ENCODE measurements around the gene TRPM4.
"Not testable (repeated sequence)": the region's sequence is repeated elsewhere in the genome, so short reads cannot be mapped to it uniquely, and the experiment has no call there.

Gene TRPM4

DNA sequence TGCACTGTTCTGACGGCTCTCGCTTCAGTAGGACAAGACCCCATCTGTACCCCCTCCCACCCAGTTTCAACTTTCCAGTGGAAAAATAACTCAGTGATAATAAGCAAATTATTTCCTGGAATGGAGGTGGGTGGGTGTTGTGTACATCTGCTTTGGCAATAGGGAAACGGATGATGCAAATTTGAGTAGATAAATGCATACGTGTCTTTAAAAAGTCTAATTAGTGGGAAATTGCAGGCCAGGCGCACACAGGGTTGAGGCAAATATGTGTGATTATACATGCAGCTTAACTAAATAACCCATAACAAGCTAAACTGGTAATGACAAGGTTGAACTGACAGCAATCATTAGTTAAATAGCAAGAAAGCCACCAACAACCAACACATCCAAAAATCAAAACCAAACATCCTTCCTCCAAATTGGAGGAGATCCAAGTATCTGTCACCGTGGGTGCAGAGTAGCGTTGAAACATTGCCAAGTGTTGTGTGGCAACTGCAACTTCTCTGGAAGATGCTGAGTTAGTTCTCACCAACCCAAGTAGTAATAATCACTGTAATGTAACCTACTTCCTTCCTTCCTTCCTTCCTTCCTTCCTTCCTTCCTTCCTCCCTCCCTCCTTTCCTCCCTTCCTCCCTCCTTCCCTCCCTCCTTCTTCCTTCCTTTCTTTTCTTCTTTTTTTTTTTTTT is 54.6 kb downstream of the TRPM4 start:
- no CpG with 5 or more reads among the region's 7 CpGs for WGBS (ENCODE audit: insufficient coverage, insufficient read length)
- no peak overlapping the region for H3K27ac ChIP-seq (ENCODE audit: low read length)
- no peak for DNase-seq (ENCODE audit: low read depth, low spot score)
- no peaks in the 10 kb centered on the region for H3K27me3 ChIP-seq (ENCODE audit: control insufficient read depth, insufficient read depth, low read length)
- H3K36me3 ChIP-seq (ENCODE audit: control insufficient read depth, insufficient read depth, low read length), result no peaks in the 10 kb centered on the region
- H3K9me3 ChIP-seq (ENCODE audit: control insufficient read depth, insufficient read depth, low read length), result no peaks in the 10 kb centered on the region
- H3K4me3 ChIP-seq (ENCODE audit: low read length), result no peak overlapping the region
- H3K4me1 ChIP-seq (ENCODE audit: control insufficient read depth, insufficient read depth, low read length), result 0 out of 2 replicates have a peak, but pooled peaks cover 1% of the 10 kb centered on the region

DNA sequence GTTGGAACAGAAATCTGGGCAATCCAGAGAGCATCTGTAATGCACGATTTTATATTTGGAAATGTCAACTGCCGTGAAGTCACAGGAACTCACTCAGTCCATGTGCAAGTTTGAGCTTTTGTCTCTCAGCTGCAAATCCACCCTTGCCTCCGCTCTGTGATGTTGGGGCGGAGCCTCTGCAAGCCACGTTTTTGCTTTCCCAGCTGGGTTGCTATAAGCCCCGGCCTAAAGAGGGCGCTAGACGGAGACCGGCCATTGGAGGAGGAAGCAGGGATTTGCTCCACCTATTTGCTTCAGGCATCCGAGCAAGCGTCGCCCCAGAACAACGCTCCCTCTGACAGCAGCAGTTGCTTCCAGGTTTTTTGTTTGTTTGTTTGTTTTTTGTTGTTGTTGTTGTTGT is 56.2 kb downstream of the TRPM4 start:
- no peak for DNase-seq (ENCODE audit: low read depth, low spot score)
- no CpG with 5 or more reads among the region's 13 CpGs for WGBS (ENCODE audit: insufficient coverage, insufficient read length)

DNA sequence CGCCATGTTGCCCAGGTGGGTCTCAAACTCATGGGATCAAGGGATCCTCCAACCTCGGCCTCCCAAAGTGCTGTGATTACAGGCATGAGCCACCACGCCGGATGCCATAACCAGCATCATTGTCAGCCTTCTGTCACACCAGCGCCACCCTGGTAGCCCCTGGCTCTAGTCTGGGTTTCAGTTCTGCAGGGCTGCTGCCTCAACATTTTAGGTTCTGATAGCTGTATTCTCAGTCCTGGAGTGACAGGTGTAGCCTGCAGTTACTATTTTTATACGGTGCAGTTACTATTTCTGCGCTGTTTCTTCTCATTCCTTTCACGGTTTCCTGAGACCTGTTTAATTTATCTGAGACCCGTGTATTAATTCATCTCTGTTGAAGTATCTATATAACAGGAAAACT is 57.1 kb downstream of the TRPM4 start:
- Histone ChIP-seq H3K27ac (ENCODE audit: low read length) (no peak overlapping the region), H3K27me3 (ENCODE audit: control insufficient read depth, insufficient read depth, low read length) (no peaks in the 10 kb centered on the region), H3K36me3 (ENCODE audit: control insufficient read depth, insufficient read depth, low read length) (no peaks in the 10 kb centered on the region), H3K4me1 (ENCODE audit: control insufficient read depth, insufficient read depth, low read length) (0 out of 2 replicates have a peak, but pooled peaks cover 1% of the 10 kb centered on the region), H3K4me3 (ENCODE audit: low read length) (no peak overlapping the region), H3K9me3 (ENCODE audit: control insufficient read depth, insufficient read depth, low read length) (no peaks in the 10 kb centered on the region)
- no peak for DNase-seq (ENCODE audit: low read depth, low spot score)
- no CpG with 5 or more reads among the region's 9 CpGs for WGBS (ENCODE audit: insufficient coverage, insufficient read length)

More for the DNA sequence above, 56.2 kb downstream of the TRPM4 start:
- Histone ChIP-seq H3K36me3 (ENCODE audit: control insufficient read depth, insufficient read depth, low read length) (no peaks in the 10 kb centered on the region), H3K9me3 (ENCODE audit: control insufficient read depth, insufficient read depth, low read length) (no peaks in the 10 kb centered on the region), H3K4me1 (ENCODE audit: control insufficient read depth, insufficient read depth, low read length) (0 out of 2 replicates have a peak, but pooled peaks cover 1% of the 10 kb centered on the region), H3K4me3 (ENCODE audit: low read length) (no peak overlapping the region), H3K27ac (ENCODE audit: low read length) (no peak overlapping the region), H3K27me3 (ENCODE audit: control insufficient read depth, insufficient read depth, low read length) (no peaks in the 10 kb centered on the region)

DNA sequence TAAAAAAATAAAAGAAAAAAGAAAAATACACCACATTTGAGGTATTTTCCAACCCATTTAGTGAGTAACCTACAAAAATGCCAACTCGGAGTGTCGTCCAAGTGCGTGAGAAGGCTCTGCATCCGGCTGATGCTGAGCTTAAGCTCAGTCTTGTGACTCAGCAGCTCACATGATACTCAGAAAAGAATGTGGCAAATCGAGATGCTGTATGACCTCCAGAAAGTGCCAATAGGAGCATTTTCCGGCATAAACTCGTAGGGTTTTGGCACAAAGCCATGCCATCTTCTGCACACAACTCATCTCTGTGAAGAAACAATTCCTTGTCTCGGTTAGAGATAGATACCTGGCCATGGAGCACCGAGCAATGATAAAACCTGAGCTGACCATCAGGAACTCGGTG is 58.5 kb downstream of the TRPM4 start:
- WGBS (ENCODE audit: insufficient coverage, insufficient read length), result no CpG with 5 or more reads among the region's 10 CpGs
- no peaks in the 10 kb centered on the region for H3K9me3 ChIP-seq (ENCODE audit: control insufficient read depth, insufficient read depth, low read length)
- H3K4me3 ChIP-seq (ENCODE audit: low read length), result no peak overlapping the region
- no peaks in the 10 kb centered on the region for H3K36me3 ChIP-seq (ENCODE audit: control insufficient read depth, insufficient read depth, low read length)
- H3K27ac ChIP-seq (ENCODE audit: low read length), result no peak overlapping the region
- H3K4me1 ChIP-seq (ENCODE audit: control insufficient read depth, insufficient read depth, low read length), result 0 out of 2 replicates have a peak, but pooled peaks cover 1% of the 10 kb centered on the region
- H3K27me3 ChIP-seq (ENCODE audit: control insufficient read depth, insufficient read depth, low read length), result no peaks in the 10 kb centered on the region
- DNase-seq (ENCODE audit: low read depth, low spot score), result no peak

DNA sequence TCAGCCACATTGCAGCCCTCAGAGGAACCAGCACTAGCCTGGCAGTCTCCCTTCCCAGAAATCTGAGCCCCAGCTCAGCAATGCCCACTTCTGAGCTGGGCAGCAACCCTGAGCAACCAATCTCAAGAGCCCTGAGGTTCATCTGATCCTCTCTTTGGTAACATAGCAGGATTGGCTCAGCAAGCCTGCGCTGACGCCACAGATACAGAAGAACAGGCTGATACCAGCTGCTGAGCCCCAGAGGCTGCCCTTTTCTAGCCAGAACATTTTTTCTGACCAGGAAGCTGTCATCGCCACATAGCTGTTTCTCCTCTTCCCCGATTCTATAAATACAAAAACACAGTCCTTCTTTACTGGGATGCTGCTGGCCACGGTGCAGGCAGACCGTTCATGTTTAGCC is 59.8 kb downstream of the TRPM4 start:
- H3K27me3 ChIP-seq (ENCODE audit: control insufficient read depth, insufficient read depth, low read length), result no peaks in the 10 kb centered on the region
- H3K4me3 ChIP-seq (ENCODE audit: low read length), result no peak overlapping the region
- H3K27ac ChIP-seq (ENCODE audit: low read length), result no peak overlapping the region
- H3K36me3 ChIP-seq (ENCODE audit: control insufficient read depth, insufficient read depth, low read length), result no peaks in the 10 kb centered on the region
- DNase-seq (ENCODE audit: low read depth, low spot score), result no peak
- no CpG with 5 or more reads among the region's 6 CpGs for WGBS (ENCODE audit: insufficient coverage, insufficient read length)
- H3K4me1 ChIP-seq (ENCODE audit: control insufficient read depth, insufficient read depth, low read length), result no peaks in the 10 kb centered on the region
- no peaks in the 10 kb centered on the region for H3K9me3 ChIP-seq (ENCODE audit: control insufficient read depth, insufficient read depth, low read length)

DNA sequence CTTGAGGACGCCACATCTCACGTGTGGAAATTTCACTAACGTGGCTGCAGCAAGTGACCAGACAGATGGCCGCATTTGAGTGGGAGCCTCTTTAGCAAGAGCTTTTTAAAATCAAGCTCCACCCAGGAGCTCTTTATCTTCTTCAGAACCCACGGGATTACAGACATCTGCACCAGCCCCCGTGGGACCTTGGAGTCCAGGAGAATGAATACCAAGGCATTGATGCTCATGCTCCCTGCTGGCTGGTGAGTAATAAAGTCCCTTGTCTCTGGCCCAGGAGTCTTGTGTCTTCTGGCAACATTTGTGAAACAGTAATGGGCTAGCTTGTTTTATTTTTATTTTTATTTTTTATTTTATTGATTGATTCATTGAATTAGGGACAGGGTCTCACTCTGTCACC is 64.4 kb downstream of the TRPM4 start:
- no CpG with 5 or more reads among the region's 6 CpGs for WGBS (ENCODE audit: insufficient coverage, insufficient read length)
- Histone ChIP-seq H3K27ac (ENCODE audit: low read length) (no peak overlapping the region), H3K4me3 (ENCODE audit: low read length) (no peak overlapping the region), H3K9me3 (ENCODE audit: control insufficient read depth, insufficient read depth, low read length) (no peaks in the 10 kb centered on the region), H3K27me3 (ENCODE audit: control insufficient read depth, insufficient read depth, low read length) (no peaks in the 10 kb centered on the region), H3K36me3 (ENCODE audit: control insufficient read depth, insufficient read depth, low read length) (no peaks in the 10 kb centered on the region), H3K4me1 (ENCODE audit: control insufficient read depth, insufficient read depth, low read length) (no peaks in the 10 kb centered on the region)
- no peak for DNase-seq (ENCODE audit: low read depth, low spot score)

DNA sequence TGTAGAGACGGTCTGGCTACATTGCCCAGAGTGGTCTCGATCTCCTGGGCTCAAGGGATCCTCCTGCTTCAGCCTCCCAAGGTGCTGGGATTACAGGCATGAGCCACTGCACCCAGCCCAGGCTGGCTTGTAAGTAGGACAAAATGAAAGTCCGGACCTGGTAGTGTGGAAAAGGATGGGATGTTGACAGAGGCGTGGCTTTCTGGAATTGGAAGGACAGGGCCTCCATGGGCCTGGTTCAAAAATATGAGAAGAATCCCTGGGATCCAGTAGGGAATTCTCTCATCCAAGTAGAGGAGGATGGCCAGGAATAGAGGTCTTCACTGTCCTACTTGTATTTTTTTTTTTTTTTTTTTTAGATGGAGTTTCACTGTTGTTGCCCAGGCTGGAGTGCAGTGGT is 64.9 kb downstream of the TRPM4 start:
- no peak overlapping the region for H3K4me3 ChIP-seq (ENCODE audit: low read length)
- WGBS (ENCODE audit: insufficient coverage, insufficient read length), result no CpG with 5 or more reads among the region's 4 CpGs
- H3K27me3 ChIP-seq (ENCODE audit: control insufficient read depth, insufficient read depth, low read length), result no peaks in the 10 kb centered on the region
- H3K27ac ChIP-seq (ENCODE audit: low read length), result no peak overlapping the region
- no peak for DNase-seq (ENCODE audit: low read depth, low spot score)
- H3K36me3 ChIP-seq (ENCODE audit: control insufficient read depth, insufficient read depth, low read length), result no peaks in the 10 kb centered on the region
- no peaks in the 10 kb centered on the region for H3K9me3 ChIP-seq (ENCODE audit: control insufficient read depth, insufficient read depth, low read length)
- no peaks in the 10 kb centered on the region for H3K4me1 ChIP-seq (ENCODE audit: control insufficient read depth, insufficient read depth, low read length)

DNA sequence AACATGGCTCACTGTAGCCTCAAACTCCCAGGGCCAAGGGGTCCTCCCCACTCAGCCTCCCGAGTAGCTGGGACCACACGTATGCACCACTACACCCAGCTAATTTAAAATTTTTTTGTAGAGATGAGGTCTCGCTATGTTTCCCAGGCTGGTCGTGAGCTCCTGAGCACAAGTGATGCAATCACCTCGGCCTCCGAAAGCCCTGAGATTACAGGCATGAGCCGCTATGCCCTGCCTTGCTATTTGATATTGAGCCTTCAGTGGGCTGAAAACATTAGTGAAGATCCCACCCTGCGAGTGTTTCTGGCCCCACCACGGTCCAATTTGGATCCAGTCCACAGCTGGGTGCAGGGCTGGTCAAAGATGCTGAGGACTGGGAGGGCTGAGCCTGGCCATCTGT is 65.9 kb downstream of the TRPM4 start:
- WGBS (ENCODE audit: insufficient coverage, insufficient read length), result no CpG with 5 or more reads among the region's 9 CpGs
- Histone ChIP-seq H3K27ac (ENCODE audit: low read length) (no peak overlapping the region), H3K27me3 (ENCODE audit: control insufficient read depth, insufficient read depth, low read length) (no peaks in the 10 kb centered on the region)

DNA sequence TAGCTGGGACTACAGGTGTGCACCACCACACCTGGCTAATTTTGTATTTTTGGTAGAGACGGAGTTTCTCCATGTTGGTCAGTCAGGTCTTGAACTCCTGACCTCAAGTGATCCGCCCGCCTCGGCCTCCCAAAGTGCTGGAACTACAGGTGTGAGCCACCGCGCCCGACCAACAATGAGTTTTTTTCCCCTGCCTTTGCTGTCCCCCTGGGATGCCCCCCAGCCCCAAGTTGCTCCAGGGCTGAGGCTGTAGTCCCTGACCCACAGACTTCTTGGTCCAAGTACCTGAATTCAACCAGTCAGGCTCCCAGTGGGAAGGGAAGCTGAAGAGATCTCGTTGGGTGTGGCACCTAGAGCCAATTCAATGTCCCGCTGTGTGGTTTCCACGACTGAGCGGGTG is 66.8 kb downstream of the TRPM4 start:
- not testable (repeated sequence) for H3K27me3 ChIP-seq (ENCODE audit: control insufficient read depth, insufficient read depth, low read length); H3K4me3 ChIP-seq (ENCODE audit: low read length); H3K9me3 ChIP-seq (ENCODE audit: control insufficient read depth, insufficient read depth, low read length); DNase-seq (ENCODE audit: low read depth, low spot score); H3K4me1 ChIP-seq (ENCODE audit: control insufficient read depth, insufficient read depth, low read length); H3K27ac ChIP-seq (ENCODE audit: low read length); H3K36me3 ChIP-seq (ENCODE audit: control insufficient read depth, insufficient read depth, low read length)
- no CpG with 5 or more reads among the region's 11 CpGs for WGBS (ENCODE audit: insufficient coverage, insufficient read length)

More for the DNA sequence above, 65.9 kb downstream of the TRPM4 start:
- H3K9me3 ChIP-seq (ENCODE audit: control insufficient read depth, insufficient read depth, low read length), result no peaks in the 10 kb centered on the region
- no peak for DNase-seq (ENCODE audit: low read depth, low spot score)
- no peaks in the 10 kb centered on the region for H3K36me3 ChIP-seq (ENCODE audit: control insufficient read depth, insufficient read depth, low read length)
- no peak overlapping the region for H3K4me3 ChIP-seq (ENCODE audit: low read length)
- H3K4me1 ChIP-seq (ENCODE audit: control insufficient read depth, insufficient read depth, low read length), result no peaks in the 10 kb centered on the region

DNA sequence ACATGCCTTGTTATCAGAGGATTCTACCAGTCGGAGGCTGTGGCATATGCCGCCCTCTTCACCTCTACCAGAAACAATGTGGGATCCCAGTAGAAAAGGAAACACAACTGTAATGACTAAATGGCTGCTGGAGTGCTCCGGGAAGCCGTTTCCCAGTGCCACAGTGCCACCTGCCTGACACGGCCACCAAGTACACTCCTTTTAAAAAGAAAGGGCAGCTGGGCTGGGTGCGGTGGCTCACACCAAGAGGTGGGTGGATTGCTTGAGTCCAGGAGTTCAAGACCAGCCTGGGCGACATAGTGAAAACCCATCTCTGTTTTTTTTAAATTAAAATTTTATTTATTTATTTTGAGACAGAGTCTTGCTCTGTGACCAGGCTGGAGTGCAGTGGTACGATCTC is 67.3 kb downstream of the TRPM4 start:
- no peaks in the 10 kb centered on the region for H3K27me3 ChIP-seq (ENCODE audit: control insufficient read depth, insufficient read depth, low read length)
- DNase-seq (ENCODE audit: low read depth, low spot score), result peak; percentile 48
- no peaks in the 10 kb centered on the region for H3K36me3 ChIP-seq (ENCODE audit: control insufficient read depth, insufficient read depth, low read length)
- no peak overlapping the region for H3K4me3 ChIP-seq (ENCODE audit: low read length)
- no peaks in the 10 kb centered on the region for H3K4me1 ChIP-seq (ENCODE audit: control insufficient read depth, insufficient read depth, low read length)
- H3K27ac ChIP-seq (ENCODE audit: low read length), result no peak overlapping the region
- no peaks in the 10 kb centered on the region for H3K9me3 ChIP-seq (ENCODE audit: control insufficient read depth, insufficient read depth, low read length)
- no CpG with 5 or more reads among the region's 8 CpGs for WGBS (ENCODE audit: insufficient coverage, insufficient read length)

DNA sequence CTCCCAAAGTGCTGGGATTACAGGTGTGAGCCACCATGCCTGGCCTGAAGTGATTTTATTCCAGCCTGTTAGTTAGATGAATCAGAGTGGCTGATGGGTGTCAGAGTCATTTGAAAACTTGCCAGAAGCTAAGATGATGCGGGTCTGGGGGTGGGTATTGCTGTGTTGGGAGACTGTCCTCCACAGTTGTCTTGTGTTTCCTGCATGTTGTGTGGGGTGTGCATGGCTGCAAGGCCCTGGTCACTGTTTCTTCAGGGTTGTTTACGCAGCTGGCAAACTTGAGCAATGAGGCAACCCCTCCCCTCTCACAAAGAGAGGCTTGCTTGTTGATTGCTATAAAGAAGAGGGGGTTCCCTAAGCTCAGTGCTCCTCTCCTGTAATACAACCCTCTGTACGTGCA is 71.8 kb downstream of the TRPM4 start:
- no peaks in the 10 kb centered on the region for H3K4me1 ChIP-seq (ENCODE audit: control insufficient read depth, insufficient read depth, low read length)
- H3K36me3 ChIP-seq (ENCODE audit: control insufficient read depth, insufficient read depth, low read length), result no peaks in the 10 kb centered on the region
- no peak for DNase-seq (ENCODE audit: low read depth, low spot score)
- H3K27ac ChIP-seq (ENCODE audit: low read length), result no peak overlapping the region
- H3K4me3 ChIP-seq (ENCODE audit: low read length), result no peak overlapping the region
- no peaks in the 10 kb centered on the region for H3K9me3 ChIP-seq (ENCODE audit: control insufficient read depth, insufficient read depth, low read length)
- WGBS (ENCODE audit: insufficient coverage, insufficient read length), result no CpG with 5 or more reads among the region's 3 CpGs
- H3K27me3 ChIP-seq (ENCODE audit: control insufficient read depth, insufficient read depth, low read length), result no peaks in the 10 kb centered on the region

Measured in iPS DF 6.9 (cell line).